ENCODE data around the gene CPAMD8.
"Not testable (repeated sequence)": the region's sequence is repeated elsewhere in the genome, so short reads cannot be mapped to it uniquely, and the experiment has no call there.

Gene CPAMD8

GRCh38 chr19:16874978-16875299, 151.7 kb downstream of the CPAMD8 start:
- DNase-seq (ENCODE audit: low spot score) = not testable (repeated sequence)

DNA sequence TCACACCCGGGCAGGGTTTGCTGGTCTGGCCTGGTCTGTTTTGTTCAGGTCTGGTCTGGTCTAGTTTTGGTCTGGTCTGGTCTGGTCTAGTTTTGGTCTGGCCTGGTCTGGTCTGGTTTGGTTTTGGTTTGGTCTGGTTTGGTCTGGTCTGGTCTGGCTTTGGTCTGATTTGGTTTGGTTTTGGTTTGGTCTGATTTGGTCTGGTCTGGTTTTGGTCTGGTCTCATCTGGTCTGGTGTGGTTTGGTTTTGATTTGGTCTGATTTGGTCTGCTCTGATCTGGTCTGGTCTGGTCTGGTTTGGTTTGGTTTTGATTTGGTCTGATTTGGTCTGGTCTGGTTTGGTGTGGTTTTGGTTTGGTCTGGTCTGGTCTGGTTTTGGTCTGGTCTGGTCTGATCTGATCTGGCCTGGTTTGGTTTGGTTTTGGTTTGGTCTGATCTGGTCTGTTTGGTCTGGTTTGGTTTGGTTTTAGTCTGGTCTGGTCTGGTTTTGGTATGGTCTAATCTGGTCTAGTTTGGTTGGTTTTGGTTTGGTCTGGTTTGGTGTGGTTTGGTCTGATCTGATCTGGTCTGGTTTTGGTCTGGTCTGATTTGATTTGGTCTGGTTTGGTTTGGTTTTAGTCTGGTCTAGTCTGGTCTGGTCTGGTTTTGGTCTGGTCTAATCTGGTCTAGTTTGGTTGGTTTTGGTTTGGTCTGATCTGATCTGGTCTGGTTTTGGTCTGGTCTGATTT, 152.2 kb downstream of the CPAMD8 start:
- DNase-seq (ENCODE audit: low spot score) = no peak

GRCh38 chr19:16873594-16873993, 153.0 kb downstream of the CPAMD8 start:
- DNase-seq (ENCODE audit: low spot score) = no peak

GRCh38 chr19:16872728-16873127, 153.9 kb downstream of the CPAMD8 start:
- DNase-seq (ENCODE audit: low spot score) = no peak

DNA sequence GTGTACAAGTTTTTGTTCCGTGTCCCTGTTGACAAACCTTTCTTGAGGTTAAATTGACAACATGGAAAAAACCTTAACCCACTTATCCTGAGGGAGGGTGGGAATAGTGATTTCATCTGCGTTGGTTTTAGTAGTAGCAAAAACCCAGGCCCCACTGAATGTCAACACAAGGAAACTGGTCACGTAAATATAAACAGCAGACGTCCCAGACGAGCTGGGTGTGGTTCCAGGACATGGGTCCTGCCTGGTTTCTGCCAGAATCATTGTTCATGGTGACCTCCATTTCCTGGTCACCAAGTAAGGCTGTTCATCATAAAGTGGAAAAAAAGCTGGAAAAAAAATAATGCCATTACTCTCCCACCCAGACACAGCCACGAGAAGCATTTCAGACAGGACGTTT, 154.7 kb downstream of the CPAMD8 start:
- DNase-seq (ENCODE audit: low spot score) = no peak

DNA sequence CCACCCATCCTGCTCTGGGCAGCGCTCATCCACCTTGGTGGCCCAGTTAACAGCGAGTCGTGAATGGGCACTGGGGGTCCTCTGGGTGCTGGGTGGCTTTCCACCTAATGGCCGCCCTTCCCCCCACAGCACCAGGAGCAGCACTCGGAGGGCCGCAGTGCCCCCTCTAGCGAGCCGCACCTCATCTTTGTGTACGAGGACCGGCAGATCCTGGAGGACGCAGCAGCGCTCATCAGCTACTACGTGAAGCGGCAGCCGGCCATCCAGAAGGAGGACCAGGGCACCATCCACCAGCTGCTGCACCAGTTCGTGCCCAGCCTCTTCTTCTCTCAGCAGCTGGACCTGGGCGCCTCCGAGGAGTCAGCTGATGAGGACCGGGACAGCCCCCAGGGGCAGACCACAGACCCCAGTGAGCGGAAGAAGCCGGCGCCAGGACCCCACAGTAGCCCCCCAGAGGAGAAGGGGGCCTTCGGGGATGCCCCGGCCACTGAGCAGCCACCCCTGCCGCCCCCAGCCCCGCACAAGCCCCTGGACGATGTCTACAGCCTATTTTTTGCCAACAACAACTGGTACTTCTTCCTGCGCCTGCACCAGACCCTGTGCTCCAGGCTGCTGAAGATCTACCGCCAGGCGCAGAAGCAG, 157.2 kb downstream of the CPAMD8 start:
- no peak for DNase-seq (ENCODE audit: low spot score)

GRCh38 chr19:16868423-16869130, 158.0 kb downstream of the CPAMD8 start:
- DNase-seq (ENCODE audit: low spot score) = no peak

DNA sequence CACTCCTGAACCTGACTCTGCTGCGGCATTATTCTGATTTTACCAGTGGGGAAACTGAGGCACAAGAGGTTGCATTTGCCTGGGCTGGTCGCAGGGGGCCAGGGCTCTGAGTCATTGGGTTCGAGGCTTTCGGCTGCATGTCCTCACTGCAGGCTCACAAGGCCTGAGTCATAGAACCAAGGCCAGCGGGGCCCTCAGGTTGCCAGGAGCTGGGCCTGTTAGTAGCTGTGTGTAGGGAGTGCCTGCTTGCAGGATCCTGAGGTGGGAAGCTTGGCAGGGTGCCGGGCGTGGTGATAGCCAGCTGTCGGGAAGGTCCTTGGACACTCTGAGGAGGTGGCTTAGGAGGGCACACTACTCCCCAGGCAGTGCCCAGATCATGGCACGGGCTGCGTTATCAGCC, 159.4 kb downstream of the CPAMD8 start:
- no peak for DNase-seq (ENCODE audit: low spot score)

- DNase-seq (ENCODE audit: low spot score) = no peak
These were observed 163.7 kb downstream of the CPAMD8 start for GRCh38 chr19:16862826-16863415.

DNA sequence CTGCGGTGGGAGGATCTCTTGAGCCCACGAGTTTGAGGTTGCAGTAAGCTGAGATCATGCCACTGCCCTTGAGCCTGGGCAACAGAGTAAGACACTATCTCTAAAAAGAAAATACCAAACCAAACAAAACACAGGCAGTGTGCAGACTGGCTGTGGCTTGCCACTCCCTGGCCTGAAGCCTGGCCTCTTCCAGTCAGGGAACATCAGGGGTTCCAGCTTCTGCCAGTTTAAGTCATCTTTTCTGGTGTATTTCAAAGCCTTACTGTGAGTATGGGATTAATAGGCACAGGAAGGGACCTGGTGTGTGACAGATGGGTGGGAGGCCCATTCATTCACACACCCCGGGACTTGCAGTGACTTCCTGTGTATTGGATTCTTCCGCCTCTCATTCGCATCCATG, 164.8 kb downstream of the CPAMD8 start:
- no peak for DNase-seq (ENCODE audit: low spot score)

GRCh38 chr19:16861011-16861410, 165.6 kb downstream of the CPAMD8 start:
- DNase-seq (ENCODE audit: low spot score) = no peak

DNA sequence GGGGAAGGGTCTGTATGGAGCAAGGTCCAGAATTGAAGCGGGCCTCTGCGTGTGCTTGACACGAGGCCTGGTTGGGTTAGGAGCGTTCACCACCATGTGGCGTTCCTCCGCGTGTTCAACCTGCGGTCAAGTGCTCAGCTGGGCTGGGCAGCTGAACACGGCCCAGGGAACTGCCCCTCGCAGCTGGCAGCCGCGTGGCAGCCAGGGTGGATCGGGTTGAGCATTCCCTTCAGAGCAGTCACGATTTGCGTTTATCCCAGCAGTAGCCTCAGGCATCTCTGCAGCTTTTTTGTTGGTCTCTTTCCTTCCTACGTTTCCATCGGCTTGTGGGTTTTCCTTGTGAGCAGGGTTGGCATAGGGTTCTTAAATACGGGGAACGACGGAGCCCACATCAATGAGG, 166.5 kb downstream of the CPAMD8 start:
- no peak for DNase-seq (ENCODE audit: low spot score)

GRCh38 chr19:16859626-16860025, 167.0 kb downstream of the CPAMD8 start:
- no peak for DNase-seq (ENCODE audit: low spot score)

- no peak for DNase-seq (ENCODE audit: low spot score)
These were observed 170.5 kb downstream of the CPAMD8 start for GRCh38 chr19:16856091-16856490.

GRCh38 chr19:16853066-16853465, 173.5 kb downstream of the CPAMD8 start:
- DNase-seq (ENCODE audit: low spot score) = no peak

- DNase-seq (ENCODE audit: low spot score) = no peak
These were observed 175.4 kb downstream of the CPAMD8 start for GRCh38 chr19:16851031-16851712.

DNA sequence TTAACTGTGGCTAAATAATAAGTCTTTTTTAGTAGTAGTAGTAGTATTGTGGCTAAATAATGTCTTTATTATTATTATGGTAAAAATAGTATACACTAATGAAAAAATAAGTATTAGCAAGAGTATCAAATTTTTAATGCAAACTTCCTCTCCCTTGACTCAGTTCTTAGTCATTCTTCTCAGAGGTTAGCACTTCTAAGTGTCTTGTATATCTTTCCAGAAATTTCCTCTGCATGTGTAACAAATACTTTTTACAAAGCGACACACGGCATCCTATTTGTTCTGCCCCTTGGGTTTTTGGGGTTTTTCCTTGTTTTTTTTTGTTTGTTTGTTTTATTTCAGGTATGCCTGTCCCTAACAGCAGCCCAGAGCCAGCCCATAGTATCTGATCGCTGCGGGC, 176.5 kb downstream of the CPAMD8 start:
- DNase-seq (ENCODE audit: low spot score) = no peak

- no peak for DNase-seq (ENCODE audit: low spot score)
These were observed 177.4 kb downstream of the CPAMD8 start for GRCh38 chr19:16849168-16849567.

GRCh38 chr19:16847430-16847829, 179.2 kb downstream of the CPAMD8 start:
- DNase-seq (ENCODE audit: low spot score) = no peak

DNA sequence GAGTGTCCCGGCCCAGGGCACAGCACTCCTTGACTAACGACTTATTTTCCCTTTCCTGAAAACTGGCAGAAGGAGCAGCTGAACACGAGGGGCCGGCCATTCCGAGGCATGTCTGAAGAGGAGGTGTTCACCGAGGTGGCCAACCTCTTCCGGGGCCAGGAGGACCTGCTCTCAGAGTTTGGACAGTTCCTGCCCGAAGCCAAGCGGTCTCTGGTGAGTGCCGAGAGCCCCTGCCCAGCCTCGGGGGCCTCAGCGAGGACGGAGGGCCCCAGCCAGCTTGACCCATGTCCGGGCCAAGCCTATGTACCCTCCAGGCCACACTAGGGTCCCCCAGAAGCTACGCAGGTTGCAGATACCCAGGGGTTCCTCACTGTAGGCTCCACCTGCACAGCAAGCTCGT, 179.7 kb downstream of the CPAMD8 start:
- DNase-seq (ENCODE audit: low spot score) = no peak
